Measurements from ENCODE around the gene GLB1L2.

GLB1L2 gene

DNA sequence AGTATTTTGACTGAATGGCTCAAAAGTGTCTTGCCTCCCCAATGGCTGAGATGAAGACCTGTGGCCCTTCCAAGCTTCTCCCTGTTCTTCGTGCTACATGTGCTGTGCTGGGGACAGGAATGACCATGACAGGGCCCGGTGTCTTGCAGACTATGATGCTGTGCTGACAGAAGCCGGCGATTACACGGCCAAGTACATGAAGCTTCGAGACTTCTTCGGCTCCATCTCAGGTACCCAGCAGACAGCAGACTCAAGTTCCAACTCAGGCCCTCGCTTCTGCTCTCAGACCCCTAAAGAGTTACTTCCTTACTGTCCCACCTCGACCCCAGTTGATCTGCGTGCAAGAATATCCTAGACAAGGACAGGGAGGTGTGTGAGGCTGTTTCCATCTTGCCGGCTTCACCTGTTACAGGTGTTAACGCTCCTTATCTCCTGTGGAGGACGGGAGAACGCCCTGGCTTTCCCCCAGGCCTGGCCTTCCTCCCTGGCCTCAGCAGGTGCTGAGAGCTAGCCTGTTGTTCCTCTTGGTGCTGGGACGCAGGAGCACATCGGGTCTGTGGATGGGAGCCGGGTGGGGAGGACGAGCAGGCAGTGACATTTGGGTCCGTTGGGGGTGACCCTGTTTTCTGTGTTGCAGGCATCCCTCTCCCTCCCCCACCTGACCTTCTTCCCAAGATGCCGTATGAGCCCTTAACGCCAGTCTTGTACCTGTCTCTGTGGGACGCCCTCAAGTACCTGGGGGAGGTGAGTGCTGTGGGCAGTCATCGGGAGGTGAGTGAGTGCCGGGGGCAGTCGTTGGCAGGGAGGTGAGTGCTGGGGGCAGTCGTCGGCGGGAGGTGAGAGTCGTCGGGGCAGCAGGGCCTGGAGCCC lies 38.1 kb downstream of the GLB1L2 start:
- no peak for DNase-seq

DNA sequence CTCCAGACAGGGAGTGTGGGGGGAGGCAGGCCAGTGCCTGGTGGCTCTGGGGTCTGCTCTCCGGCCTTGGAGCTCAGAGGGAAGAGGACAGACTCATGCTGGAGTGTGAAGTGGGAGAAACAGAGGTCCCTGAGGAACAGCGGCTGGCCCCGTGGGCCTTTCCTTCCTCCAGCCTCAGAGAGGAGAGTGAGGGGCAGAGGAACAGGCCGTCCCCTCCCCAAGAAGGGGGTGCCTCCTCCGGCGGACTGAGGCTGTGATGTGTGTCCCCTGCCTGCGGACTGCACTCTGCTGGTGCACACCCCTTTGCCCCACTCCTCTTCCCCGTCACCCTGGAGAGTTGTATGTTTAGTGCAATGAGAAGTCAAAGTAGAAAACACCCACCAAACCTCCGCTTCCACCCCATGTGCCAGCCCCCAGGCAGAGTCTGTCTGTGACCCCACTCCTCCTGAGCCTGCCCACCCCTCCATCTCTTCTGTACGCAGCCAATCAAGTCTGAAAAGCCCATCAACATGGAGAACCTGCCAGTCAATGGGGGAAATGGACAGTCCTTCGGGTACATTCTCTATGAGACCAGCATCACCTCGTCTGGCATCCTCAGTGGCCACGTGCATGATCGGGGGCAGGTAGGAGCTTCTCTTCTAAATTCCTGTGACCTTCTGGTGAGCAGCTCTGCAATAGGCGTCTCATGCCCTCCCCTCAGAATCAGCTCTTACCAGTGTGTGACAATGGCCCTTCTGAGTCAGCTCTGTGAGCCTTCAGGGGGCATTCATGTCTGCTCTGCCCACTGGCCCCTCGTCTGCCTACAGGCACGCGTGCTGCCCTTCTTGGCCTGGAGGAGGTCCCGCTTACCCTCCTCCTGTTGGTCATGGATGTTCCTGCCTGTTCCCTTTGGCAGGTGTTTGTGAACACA lies 39.0 kb downstream of the GLB1L2 start:
- no peak for DNase-seq

DNA sequence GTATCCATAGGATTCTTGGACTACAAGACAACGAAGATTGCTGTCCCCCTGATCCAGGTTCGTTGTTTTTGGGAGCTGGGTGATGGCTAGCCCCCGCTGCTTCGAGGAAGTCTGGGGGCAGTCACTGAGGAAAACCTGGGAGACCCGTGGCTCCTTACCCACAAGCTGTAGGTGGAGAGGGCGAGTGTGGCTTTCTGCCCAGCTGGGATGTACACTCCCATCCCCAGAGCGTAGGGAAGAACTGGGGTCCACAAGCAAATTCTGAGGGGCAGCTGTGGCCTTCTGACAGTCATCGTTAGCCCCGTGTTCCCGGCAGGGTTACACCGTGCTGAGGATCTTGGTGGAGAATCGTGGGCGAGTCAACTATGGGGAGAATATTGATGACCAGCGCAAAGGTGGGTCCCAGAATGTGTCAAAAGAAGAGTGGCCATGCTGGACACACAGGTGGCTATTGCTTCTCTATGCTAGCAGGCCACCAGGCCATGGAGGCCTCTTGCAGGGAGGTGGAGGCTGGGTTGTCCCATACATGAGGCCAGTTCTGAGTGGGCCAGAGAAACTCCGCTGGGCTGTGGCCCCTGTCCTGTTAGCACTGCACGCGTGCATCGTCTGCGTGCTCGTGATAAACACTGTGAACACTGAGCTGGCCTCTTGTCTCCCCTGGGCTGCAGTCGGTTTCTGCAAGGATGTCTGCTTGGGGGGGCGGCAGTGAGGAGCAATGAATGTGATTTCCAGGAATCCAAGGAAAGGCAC lies 39.8 kb downstream of the GLB1L2 start:
- DNase-seq, result no peak

DNA sequence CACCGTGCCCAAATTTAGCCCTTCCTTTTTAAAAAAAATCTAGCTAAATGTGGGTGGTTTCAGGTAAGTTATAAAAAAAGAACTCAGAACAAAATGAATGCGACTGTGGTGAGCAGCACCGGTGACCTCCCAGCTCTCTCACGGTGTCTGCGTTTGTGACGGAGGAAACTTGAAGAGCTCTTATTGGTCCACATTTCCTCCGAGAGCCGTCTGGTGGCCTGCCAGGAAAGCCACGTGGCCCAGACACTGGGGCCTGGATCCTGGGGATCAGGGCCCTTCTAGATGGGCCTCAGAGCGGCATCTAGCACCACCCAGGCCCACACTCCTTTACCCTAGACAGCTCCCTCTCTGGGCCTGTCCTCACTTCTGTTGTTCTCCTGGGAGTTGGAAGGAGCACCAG lies 40.7 kb downstream of the GLB1L2 start:
- DNase-seq, result no peak

DNA sequence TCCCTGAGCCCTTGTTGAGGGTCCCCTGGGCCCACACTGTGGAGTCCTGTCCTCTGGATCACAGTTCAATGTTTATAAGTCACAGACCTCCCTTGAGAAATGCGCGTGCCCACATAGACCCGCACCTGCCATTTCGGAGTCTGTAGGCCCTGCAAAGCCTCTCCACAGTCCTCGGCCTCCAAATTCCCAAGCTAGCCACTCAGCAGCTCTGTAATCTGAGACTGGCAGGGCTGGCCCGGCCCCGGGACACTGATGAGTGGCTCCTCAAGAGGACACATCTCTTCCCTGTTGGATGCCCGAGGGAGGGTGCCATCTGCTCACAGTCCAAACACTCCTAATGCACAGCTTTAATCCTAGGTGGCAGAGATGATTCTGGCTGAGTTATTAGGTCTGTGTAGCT lies 41.2 kb downstream of the GLB1L2 start:
- no peak for DNase-seq

DNA sequence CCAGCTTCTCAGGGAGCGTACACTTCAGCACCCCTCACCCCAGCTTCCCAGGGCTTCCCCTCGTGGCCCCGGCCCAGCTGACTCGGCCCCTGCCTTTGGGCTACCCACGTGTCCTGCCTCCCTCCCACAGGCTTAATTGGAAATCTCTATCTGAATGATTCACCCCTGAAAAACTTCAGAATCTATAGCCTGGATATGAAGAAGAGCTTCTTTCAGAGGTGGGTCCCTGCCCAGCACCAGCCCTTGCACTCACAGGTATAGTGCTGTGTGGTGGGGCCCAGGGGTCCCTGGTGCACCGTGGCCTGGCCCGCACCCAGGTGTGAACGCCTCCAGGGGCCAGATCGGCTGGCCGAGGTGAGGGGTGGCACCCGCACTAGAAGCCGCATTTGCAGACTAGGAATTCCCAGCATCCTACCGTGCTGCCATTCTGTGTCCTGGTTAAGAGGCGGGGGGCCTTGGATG lies 41.8 kb downstream of the GLB1L2 start:
- no peak for DNase-seq

DNA sequence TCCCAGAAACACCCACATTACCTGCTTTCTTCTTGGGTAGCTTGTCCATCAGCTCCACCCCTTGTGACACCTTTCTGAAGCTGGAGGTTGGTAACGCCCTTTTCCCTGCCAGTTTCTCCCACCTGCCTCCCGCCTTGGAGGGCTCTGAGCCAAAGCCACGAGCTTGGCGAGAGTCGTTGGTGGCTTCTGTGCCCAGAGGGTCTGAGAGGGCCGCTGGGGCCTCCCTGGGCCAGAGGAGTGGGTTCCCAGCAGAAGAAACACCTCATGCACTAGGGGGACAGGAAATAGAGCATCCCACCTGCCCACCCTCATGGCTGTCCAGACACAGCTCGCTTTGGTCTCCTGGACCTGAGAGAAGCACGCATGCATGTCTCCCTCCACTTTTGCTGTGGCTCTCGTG lies 42.4 kb downstream of the GLB1L2 start:
- no peak for DNase-seq

DNA sequence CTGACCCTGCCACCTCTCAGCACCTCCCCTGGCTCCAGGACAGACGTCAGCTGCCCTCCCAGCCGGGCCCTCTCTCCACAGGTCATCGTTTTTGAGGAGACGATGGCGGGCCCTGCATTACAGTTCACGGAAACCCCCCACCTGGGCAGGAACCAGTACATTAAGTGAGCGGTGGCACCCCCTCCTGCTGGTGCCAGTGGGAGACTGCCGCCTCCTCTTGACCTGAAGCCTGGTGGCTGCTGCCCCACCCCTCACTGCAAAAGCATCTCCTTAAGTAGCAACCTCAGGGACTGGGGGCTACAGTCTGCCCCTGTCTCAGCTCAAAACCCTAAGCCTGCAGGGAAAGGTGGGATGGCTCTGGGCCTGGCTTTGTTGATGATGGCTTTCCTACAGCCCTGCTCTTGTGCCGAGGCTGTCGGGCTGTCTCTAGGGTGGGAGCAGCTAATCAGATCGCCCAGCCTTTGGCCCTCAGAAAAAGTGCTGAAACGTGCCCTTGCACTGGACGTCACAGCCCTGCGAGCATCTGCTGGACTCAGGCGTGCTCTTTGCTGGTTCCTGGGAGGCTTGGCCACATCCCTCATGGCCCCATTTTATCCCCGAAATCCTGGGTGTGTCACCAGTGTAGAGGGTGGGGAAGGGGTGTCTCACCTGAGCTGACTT lies 43.2 kb downstream of the GLB1L2 start:
- DNase-seq, result no peak

DNA sequence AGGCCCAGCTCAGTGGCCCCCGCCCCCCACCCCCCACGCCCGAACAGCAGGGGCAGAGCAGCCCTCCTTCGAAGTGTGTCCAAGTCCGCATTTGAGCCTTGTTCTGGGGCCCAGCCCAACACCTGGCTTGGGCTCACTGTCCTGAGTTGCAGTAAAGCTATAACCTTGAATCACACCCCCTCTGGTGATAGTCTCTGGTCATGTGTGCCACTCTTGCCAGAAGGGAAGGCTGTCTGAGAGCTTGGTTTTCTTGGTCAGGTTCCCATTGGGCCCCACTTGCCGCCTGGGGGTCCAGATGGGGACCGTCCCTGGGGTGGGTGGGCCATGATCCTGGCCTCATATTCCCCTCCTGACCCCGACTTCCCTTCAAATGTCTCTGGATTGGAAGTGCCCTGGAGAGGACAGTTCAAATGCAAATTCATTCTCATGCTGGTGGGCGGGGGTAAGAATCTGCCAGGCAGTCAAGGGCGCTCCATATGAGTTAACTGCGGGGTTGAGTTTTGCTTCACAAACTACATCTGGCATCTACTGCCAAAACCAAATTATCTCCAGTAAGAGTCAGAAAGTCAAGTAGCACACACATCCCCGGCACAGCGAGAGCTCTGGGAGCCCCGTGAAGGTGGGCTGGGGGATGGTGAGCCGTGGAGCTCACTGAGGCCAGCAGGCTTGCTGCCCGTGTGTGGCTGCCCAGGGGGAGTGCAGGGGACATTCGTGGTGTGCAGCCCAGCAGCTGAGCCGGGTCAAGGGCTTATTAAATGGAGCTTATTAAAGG lies 44.5 kb downstream of the GLB1L2 start:
- DNase-seq, result no peak

DNA sequence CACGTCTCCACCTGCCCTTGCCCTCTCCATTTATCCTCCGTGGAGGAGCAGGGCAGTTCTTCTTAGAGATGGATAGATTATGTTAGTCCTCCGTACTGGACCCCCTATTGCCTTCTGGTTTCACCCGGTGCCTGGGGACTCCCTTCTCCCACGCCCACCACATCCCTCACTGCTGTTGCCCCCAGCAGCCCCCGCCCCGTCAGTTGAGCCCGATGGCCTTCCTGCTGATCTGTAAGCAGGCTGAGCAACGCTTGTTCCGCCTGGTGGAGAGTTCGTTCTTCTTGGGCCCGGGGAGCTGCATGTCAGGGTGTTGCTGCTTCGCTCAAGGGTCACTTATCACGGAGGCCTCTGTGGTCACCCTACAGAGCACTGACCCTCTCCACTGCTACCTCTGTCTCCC lies 46.1 kb downstream of the GLB1L2 start:
- DNase-seq, result no peak

DNA sequence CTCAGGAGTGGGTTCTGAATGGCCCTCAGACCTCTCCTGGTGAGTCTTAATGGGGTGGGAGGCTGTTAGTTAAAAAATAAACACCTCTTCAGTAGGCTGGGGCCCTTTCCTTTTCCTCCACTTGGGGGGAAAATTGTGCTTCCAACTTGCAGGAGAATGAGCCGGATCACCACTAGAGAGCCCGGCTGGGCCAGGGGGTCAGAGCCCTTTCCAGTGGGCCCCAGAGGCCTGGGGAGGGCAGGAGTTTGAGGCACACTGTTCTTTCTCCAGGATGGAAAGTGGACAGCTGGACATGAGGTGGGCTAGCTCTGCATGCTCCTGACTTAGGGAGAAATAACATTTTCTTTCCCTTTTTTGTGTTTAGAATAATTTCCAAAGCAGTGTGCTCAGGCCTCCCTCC lies 47.5 kb downstream of the GLB1L2 start:
- DNase-seq, result no peak

DNA sequence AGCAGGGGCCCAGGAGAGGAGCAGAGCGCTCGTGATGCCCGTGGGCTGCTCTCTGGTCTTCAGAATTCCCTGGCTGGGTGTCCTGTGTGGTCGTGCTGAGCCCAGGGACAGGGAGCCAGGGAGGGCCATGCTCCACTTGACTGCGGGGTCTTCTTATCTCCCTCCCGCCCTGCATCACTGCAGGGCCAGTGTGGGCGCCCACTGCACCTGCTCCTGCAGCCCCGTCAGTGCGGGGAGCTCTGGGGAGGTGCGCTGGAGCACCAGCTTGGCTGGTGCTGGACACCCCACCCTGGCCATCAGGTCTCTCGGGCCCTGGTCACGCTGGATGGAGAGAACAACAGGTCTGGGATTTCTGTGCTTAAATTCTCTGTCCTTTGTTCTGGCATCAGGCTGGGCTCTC lies 48.4 kb downstream of the GLB1L2 start:
- DNase-seq, result no peak

DNA sequence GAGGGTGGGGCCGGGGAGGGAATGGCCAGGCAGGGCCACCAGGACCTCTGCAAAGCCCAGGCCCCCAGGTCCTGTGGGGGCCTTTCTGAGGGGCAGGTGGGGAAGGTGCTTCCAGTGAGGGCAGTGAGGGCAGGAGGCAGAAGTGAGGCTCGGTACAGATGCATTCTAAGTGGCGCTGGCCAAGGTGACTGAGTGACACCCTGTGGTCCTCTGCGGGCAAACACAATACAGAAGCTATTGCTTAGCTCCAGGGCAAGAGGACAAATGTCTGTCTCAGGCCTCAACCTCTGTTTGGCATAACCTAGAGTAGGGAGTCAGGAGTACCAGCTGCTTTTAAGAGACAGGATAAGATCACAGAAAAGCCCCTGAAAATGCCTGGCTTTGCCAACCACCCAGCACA lies 49.0 kb downstream of the GLB1L2 start:
- DNase-seq, result no peak

DNA sequence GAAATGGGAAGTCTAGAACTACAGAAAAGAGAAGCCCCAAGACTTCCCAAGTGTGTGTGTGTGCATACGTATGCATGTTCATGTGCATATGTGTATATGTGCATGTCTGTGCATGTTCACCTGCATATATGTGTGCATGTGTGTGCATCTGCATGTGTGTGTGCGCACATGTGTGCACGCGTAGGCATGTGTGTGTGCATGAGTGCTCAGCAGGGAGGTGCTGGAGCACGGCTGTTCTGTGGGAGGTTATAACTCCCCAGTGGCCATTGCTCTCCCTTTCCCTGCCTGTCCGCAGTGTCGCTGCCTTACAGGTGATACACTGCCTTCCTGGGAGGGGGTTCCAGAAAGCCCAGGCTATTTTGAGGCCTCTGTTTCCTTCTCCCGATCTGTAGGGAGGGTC lies 50.5 kb downstream of the GLB1L2 start:
- no peak for DNase-seq

DNA sequence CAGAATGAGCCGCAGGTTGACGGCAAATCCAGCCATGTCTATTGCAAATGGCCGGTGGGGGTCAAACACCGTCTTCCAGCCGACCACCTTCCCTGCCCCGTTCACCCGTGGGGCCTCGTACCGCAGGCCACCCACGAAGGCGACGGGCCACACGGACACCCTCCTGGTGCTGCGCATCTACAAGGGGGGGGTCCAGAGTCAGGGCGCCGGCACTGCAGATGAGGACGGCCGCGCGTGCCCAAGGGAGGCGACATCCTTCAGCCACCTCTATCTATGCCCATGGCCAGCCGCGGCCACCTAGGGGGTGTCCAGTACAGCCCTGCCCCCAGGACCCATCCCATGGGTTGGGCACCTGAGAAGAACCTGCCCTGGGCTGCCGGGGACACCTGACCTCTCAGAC lies 51.0 kb downstream of the GLB1L2 start:
- no peak for DNase-seq

DNA sequence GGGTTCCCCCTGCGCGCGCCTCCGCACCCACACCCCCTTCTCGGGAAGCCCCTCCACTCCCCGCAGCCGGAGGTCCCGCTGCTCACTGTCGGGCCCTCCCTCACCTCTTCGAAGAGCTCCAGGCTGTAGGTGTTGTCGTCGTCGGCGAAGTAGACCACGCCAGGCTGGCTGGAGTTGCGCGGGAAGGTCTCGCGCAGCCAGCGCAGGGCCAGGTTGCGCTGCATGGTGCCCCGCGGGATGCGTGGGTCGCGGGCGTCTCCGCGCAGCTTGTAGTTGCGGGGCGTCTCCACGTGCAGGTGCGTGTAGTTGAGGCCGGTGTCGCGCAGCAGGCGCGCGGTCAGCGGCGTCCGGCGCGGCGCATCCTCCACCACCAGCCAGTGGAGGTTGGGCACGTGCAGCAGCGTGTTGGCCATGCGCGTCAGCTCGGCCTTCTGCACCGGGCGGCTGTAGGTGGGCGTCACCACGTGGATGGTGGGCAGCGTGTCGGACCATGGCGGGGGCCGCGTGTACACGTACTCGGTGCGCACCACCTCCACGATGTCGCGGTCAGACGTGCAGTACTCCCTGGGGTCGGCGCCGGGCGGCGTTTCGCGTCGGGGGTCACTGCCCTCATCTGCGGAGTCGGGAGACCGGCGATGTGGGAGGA lies 51.9 kb downstream of the GLB1L2 start:
- no peak for DNase-seq

DNA sequence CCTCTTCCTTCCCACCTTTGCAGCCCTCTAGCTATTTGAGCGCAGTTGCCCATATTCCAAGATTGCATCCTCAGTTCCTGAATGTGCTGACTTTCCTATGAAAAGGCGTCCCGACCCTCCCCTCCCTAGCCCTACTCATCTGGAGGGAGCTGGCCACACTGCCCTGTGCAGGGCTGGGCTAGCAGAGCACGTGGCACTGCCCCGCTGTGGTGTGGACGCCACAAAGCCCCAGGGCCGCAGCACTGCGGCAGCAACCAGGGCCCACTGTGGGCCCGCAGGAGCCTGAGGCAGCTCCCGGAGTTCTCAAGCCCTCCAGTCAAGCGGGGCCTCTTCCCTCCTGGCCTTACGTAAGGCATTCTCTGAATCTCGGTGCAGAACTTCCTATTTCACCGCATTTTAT lies 52.6 kb downstream of the GLB1L2 start:
- DNase-seq, result no peak

DNA sequence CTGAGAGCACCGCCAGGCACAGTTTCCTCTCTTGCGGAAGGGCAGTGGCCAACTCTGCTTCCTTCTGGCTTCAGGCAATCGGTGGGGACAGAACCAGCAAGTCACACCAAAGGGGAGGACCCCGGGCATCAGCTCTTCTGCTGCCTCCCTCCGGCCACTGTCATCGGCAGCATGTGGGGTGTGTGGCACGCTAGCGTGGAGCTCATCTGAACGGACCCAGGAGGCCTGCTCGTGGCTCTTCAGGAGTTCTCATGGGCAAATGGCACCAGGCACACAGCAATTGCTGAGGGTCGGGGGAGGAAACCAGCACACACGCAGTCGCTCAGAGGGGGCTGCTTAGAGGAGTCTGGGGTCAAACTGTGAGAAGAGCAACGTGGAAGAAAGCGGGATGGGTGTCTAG lies 53.4 kb downstream of the GLB1L2 start:
- no peak for DNase-seq

DNA sequence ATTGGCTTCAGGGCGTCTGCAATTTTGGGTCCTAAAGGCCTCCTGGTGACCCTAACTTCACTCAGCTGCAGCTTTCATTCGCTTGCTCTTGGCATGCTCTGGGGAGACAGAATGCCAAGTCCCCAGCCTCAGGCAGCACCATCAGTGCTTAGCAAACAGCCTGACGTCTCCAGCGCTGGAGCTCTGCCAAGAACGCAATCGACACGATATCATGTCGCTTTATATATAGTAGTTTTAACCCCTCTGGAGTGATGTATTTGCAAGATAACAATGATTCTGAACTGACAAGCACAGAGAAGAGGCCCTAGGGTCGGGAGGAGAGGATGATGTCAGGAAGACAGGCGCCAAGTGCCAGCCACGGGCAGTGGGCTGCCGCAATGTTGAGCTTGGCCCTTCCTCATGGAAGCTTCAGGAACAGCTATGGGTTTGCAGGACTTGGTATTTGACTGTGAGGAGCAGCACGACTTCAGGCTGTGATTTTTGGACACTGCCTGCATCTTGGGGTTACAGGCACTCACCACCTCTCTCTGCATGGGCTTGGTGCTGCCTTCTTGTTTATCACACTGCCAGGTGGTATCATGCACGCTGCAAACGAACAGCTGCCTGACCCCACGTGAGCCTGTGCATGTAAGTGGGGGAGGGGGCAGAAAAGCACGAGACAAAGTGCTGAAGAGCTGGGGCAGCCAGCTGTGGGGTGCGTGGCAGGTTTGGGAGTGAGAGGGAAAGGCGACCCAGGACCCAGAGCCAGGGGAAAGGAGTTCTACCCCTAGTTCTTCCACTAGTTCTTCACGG lies 54.2 kb downstream of the GLB1L2 start:
- DNase-seq, result no peak

DNA sequence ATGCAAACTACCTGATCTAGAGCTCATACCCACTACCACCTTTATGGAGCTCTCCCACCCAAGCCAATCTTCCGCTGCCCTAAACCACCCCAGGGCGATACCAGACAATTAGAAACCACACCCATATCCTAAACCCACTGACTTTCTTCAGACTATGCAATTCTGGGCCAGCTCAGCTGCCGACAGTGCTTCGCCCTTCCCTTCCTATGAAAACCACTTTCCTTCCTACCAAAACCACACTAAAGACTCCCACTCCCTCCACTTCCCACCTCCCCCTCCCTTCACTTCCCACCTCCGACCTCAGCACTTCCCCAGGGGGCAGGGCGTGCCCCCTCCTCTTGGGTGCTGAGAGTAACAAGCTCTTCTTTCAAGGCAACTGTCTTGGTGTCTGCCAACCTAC lies 55.2 kb downstream of the GLB1L2 start:
- DNase-seq, result no peak

DNA sequence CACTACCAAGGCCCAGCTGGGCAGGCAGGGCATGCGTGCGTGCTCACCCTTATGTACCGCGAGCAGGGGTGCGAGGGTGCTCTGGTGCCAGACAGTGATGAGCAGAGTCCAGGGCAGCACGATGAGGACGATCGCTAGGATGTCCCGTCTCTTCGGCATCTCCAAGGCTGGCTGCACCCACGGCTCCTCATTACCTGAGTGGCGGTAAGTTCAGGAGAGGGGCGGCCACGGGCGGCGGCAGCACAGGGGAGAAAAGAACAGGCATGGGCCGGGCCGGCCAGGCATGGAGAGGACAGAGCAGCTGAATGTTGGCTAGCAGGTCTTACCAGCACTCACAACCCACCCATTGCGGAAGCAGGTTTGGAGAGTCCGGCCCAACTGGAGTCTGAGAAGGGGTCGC lies 55.7 kb downstream of the GLB1L2 start:
- no peak for DNase-seq
